D721Med (cell line): ENCODE measurements around the gene TPI1.

Experiments
- DNase-seq: peaks from one replicate; pipeline ENCODE4 v3.0.0; 2011; ENCODE audit warnings: low spot score; ENCODE audit not compliant: insufficient read length
- FAIRE-seq: peaks from 2 replicates; lab custom pipeline; 2011; peaks lifted over from hg19 to GRCh38; lab: Jason Lieb, UNC
- CTCF ChIP-seq: IDR thresholded peaks from 2 replicates; pipeline ENCODE4 v1.5.1; 2012; ENCODE audit warnings: mild to moderate bottlenecking, control low read depth; ENCODE audit not compliant: insufficient read depth; ENCODE audit errors: missing control alignments

TPI1 gene

GRCh38 chr12:6821591-6822425 is 45.5 kb upstream of the TPI1 start, which contains the start of gene GPR162:
Gene GPR162 (plus strand): TSS chr12:6821821. CDS start chr12:6823899, 2,078 bp downstream.
- DNase-seq: no peak
- no peak for FAIRE-seq
- no peak for TF ChIP-seq CTCF

- FAIRE-seq (no peak), DNase-seq (no peak)
- TF ChIP-seq CTCF: no peak
These were observed 44.8 kb upstream of the TPI1 start for GRCh38 chr12:6822426-6823135.

- no peak for FAIRE-seq
- TF ChIP-seq CTCF: no peak
These were observed 43.9 kb upstream of the TPI1 start for GRCh38 chr12:6823182-6824084.

GRCh38 chr12:6824085-6824775 is 43.1 kb upstream of the TPI1 start:
- no peak for TF ChIP-seq CTCF
- FAIRE-seq (no peak), DNase-seq (no peak)

More at GRCh38 chr12:6823182-6824084, 43.9 kb upstream of the TPI1 start:
- DNase-seq: no peak

GRCh38 chr12:6824901-6825381 is 42.4 kb upstream of the TPI1 start:
- DNase-seq: no peak
- no peak for TF ChIP-seq CTCF
- FAIRE-seq: no peak
